K562 (cell line): ENCODE results near the gene FIBP. TPM values are rescaled to one million over a fixed set of nuclear protein-coding genes. Genes with fewer than 3 reads are reported as not detected.
"Not testable (repeated sequence)": the region's sequence is repeated elsewhere in the genome, so short reads cannot be mapped to it uniquely, and the experiment has no call there.

Source experiments
- ATAC-seq: fragments of 200-7000 bp; cut with Tn5 transposase; 3 replicates; pipeline ENCODE4 v1.9.1; 2020; ENCODE audit warnings: moderate library complexity
- BruUV-seq: library from RNA; stranded (reverse); fragments of 400-500 nt; replicated peaks from 2 replicates; lab custom pipeline; 2021; lab: Mats Ljungman, UMichigan
- CTCF ChIA-PET: fragments of 300-600 bp; formaldehyde crosslinking; extraction: SDS; loops from one replicate; lab custom pipeline; 2021; ENCODE audit warnings: low intra/inter-chr PET ratio; lab: Yijun Ruan, JAX
- POLR2A ChIA-PET: fragments of 300-600, 350-650 bp; sonication (Branson Sonifier 250); formaldehyde crosslinking; extraction: SDS; loops from one replicate; lab custom pipeline; 2021; ENCODE audit warnings: antibody characterized with exemption, inconsistent platforms; lab: Yijun Ruan, JAX
- DNase-seq, 4 experiments: peaks; one replicate each; pipeline versions ENCODE4 v3.0.0 to v3.0.0-alpha.2; 2011 to 2018; ENCODE audit warnings: low spot score in 3 of 4, mixed read lengths in 3 of 4; ENCODE audit errors: extremely low read depth in 1 of 4
- FAIRE-seq: peaks from 2 replicates; lab custom pipeline; 2011; peaks lifted over from hg19 to GRCh38; lab: Jason Lieb, UNC
- H2AFZ ChIP-seq: 2 replicates; pipeline ENCODE4 v1.6.0; 2011; ENCODE audit warnings: low read depth, low read length, control low read depth, inconsistent platforms
- H3K27ac ChIP-seq: fragments of 200-600 bp; 3 replicates; pipeline ENCODE4 v1.8.0; 2011; ENCODE audit warnings: low read depth, mild to moderate bottlenecking, control low read depth, inconsistent platforms, low read length, moderate library complexity, mixed read lengths; ENCODE audit errors: extremely low read depth
- H3K27me3 ChIP-seq, 2 experiments: fragments of 300-600 bp in 1 of 2; 2 replicates in 1 of 2; 3 replicates in 1 of 2; pipeline versions ENCODE4 v1.6.0 to v1.8.0; 2011; ENCODE audit warnings: inconsistent platforms in 2 of 2, low read length in 2 of 2, mild to moderate bottlenecking in 1 of 2, mixed read lengths in 1 of 2, moderate library complexity in 1 of 2; ENCODE audit not compliant: control insufficient read depth in 2 of 2, insufficient read depth in 2 of 2
- H3K36me3 ChIP-seq: fragments of 300-600 bp; 3 replicates; pipeline ENCODE4 v1.8.0; 2011; ENCODE audit warnings: mild to moderate bottlenecking, low read length, inconsistent platforms; ENCODE audit not compliant: control insufficient read depth, insufficient read depth
- H3K4me1 ChIP-seq, 2 experiments: fragments of 200-600 bp in 1 of 2; replicated peaks in 1 of 2; 2 replicates in 1 of 2; 3 replicates in 1 of 2; pipeline versions ENCODE4 v1.5.1 to v1.8.0; 2011; ENCODE audit warnings: inconsistent platforms in 2 of 2, low read length in 2 of 2, mild to moderate bottlenecking in 1 of 2, mixed read lengths in 1 of 2, moderate library complexity in 1 of 2; ENCODE audit not compliant: control insufficient read depth in 2 of 2, insufficient read depth in 2 of 2
- H3K4me2 ChIP-seq: 2 replicates; pipeline ENCODE4 v1.6.1; 2011; ENCODE audit warnings: low read length, control low read depth, inconsistent platforms, mixed read lengths; ENCODE audit not compliant: insufficient read depth
- H3K4me3 ChIP-seq: fragments of 200-600 bp; sonication (generic), shearing (Covaris generic); 2 replicates; pipeline ENCODE4 v1.5.1; 2016; ENCODE audit warnings: control low read depth, inconsistent platforms
- H3K79me2 ChIP-seq: fragments of 200-600 bp; 3 replicates; pipeline ENCODE4 v1.8.0; 2011; ENCODE audit warnings: low read length, inconsistent platforms; ENCODE audit not compliant: control insufficient read depth, insufficient read depth
- H3K9ac ChIP-seq, 2 experiments: 2 replicates each; pipeline versions ENCODE4 v1.6.0 to v1.6.1; 2011; ENCODE audit warnings: low read depth in 2 of 2, low read length in 2 of 2, control low read depth in 1 of 2, inconsistent platforms in 1 of 2, mild to moderate bottlenecking in 1 of 2, mixed read lengths in 1 of 2; ENCODE audit not compliant: insufficient read depth in 1 of 2
- H3K9me1 ChIP-seq: one replicate; pipeline ENCODE4 v1.6.0; 2011; ENCODE audit warnings: inconsistent platforms, mild to moderate bottlenecking, low read length, moderate library complexity; ENCODE audit not compliant: control insufficient read depth, insufficient read depth
- H3K9me3 ChIP-seq: replicated peaks from 2 replicates; pipeline ENCODE4 v1.5.1; 2011; ENCODE audit warnings: low read depth, low read length, inconsistent platforms; ENCODE audit not compliant: control insufficient read depth, insufficient read depth
- H4K20me1 ChIP-seq: replicated peaks from 2 replicates; pipeline ENCODE4 v1.6.1; 2011; ENCODE audit warnings: low read length, inconsistent platforms, mixed read lengths; ENCODE audit not compliant: control insufficient read depth, insufficient read depth
- CHD1 ChIP-seq: fragments of 200-600 bp; sonication (generic); IDR thresholded peaks from one replicate; pipeline ENCODE4 v1.6.1; 2012; ENCODE audit warnings: mild to moderate bottlenecking, moderate library complexity, low read length, inconsistent platforms
- DEAF1 ChIP-seq: fragments of 450-650 bp; formaldehyde crosslinking; IDR thresholded peaks from 2 replicates; pipeline ENCODE4 v1.4.0; 2020; ENCODE audit warnings: mild to moderate bottlenecking, moderate library complexity
- EGR1 ChIP-seq: fragments of 450-650 bp; conservative IDR thresholded peaks from 2 replicates; pipeline ENCODE4 v1.6.1; 2017; ENCODE audit warnings: mild to moderate bottlenecking
- ESRRB ChIP-seq: fragments of 250-450 bp; sonication (Bioruptor Pico); IDR thresholded peaks from 2 replicates; pipeline ENCODE4 v1.5.0; 2020; ENCODE audit warnings: mild to moderate bottlenecking, moderate library complexity, borderline replicate concordance
- ETV5 ChIP-seq: sonication (generic); formaldehyde crosslinking; IDR thresholded peaks from 2 replicates; pipeline ENCODE4 v1.4.0; 2020; ENCODE audit warnings: low read depth, mild to moderate bottlenecking, missing genetic modification reagents
- MTA3 ChIP-seq: fragments of 450-650 bp; formaldehyde crosslinking; IDR thresholded peaks from 2 replicates; pipeline ENCODE4 v1.6.1; 2017; ENCODE audit warnings: mild to moderate bottlenecking, borderline replicate concordance
- NBN ChIP-seq: fragments of 450-650 bp; IDR thresholded peaks from 2 replicates; pipeline ENCODE4 v1.6.1; 2016; ENCODE audit warnings: low read depth, mild to moderate bottlenecking
- NFYB ChIP-seq: IDR thresholded peaks from 2 replicates; pipeline ENCODE4 v1.6.1; 2011; ENCODE audit warnings: mild to moderate bottlenecking, moderate library complexity; ENCODE audit not compliant: insufficient read length; ENCODE audit errors: extremely low read depth
- POLR2A ChIP-seq: fragments of 450-650 bp; conservative IDR thresholded peaks from 2 replicates; pipeline ENCODE4 v1.6.1; 2016
- RBFOX2 ChIP-seq: fragments of 200-400 bp; formaldehyde crosslinking; IDR thresholded peaks from 2 replicates; pipeline ENCODE4 v1.6.1; 2017; ENCODE audit warnings: low read depth, mild to moderate bottlenecking, low read length, moderate library complexity
- SIN3A ChIP-seq, 2 experiments: fragments of 150-350 bp in 1 of 2; IDR thresholded peaks; 2 replicates each; pipeline ENCODE4 v1.6.1; 2011 to 2016; ENCODE audit warnings: borderline replicate concordance in 2 of 2, low read depth in 2 of 2, low read length in 2 of 2, mild to moderate bottlenecking in 2 of 2, moderate library complexity in 2 of 2; ENCODE audit not compliant: control insufficient read depth in 1 of 2
- SUPT5H ChIP-seq: fragments of 450-650 bp; IDR thresholded peaks from 2 replicates; pipeline ENCODE4 v1.6.1; 2016
- THRB ChIP-seq: fragments of 450-650 bp; formaldehyde crosslinking; conservative IDR thresholded peaks from 2 replicates; pipeline ENCODE4 v1.4.0; 2022; ENCODE audit warnings: mild to moderate bottlenecking, missing genetic modification characterization
- ZBTB43 ChIP-seq: sonication (generic); formaldehyde crosslinking; IDR thresholded peaks from 2 replicates; pipeline ENCODE4 v1.8.0; 2023; ENCODE audit warnings: mild to moderate bottlenecking, missing genetic modification reagents
- ZNF695 ChIP-seq: fragments of 450-650 bp; formaldehyde crosslinking; IDR thresholded peaks from 2 replicates; pipeline ENCODE4 v1.4.0; 2020; ENCODE audit warnings: mild to moderate bottlenecking, moderate library complexity
- ZNF780A ChIP-seq: fragments of 250-450 bp; sonication (Bioruptor Pico); IDR thresholded peaks from 2 replicates; pipeline ENCODE4 v1.5.0; 2021; ENCODE audit warnings: mild to moderate bottlenecking
- WGBS: fragments of 100-300 bp; shearing (Covaris generic); methylation state at CpG from one replicate; pipeline ENCODE4 v1.1.6; 2016; ENCODE audit warnings: low coverage, mixed read lengths; ENCODE audit not compliant: insufficient coverage; ENCODE audit errors: missing lambda C conversion rate; 5-methylcytosine and 5-hydroxymethylcytosine counted together
- in situ Hi-C: fragments of 300-500 bp; cut with MboI; formaldehyde crosslinking; loops from 4 replicates; pipeline ENCODE4 v1.15.0; 2018; ENCODE audit warnings: inconsistent platforms, mixed read lengths
- intact Hi-C: fragments of 100-400 bp; cut with micrococcal nuclease; formaldehyde crosslinking; loops from 2 replicates; pipeline ENCODE4 v1.14.2; 2022
- polyA plus RNA-seq, 8 experiments: library from polyadenylated mRNA; depleted of rRNA in 4 of 8; stranded (reverse) in 5 of 8; unstranded in 3 of 8; fragments of >200 nt; fragmentation: Nextera tagmentation in 2 of 8; fragmentation: Illumina TruSeq in 1 of 8; extraction: Ambion mirVana in 2 of 8; extraction: Trizol in 1 of 8; gene quantifications; 2 replicates each; pipeline versions ENCODE4 v1.2.1 to v1.2.3, GENCODE V29; 2011 to 2014; ENCODE audit warnings: inconsistent platforms in 1 of 8, missing spikeins in 1 of 8
- total RNA-seq, 7 experiments: library from RNA; depleted of rRNA in 6 of 7; stranded (reverse); fragments of >200 nt in 6 of 7; fragmentation: Illumina TruSeq in 2 of 7; extraction: Trizol in 2 of 7; gene quantifications; 2 replicates each; pipeline versions ENCODE4 v1.2.1 to v1.2.3, GENCODE V29; 2011 to 2021; ENCODE audit warnings: low replicate concordance in 1 of 7

The FIBP gene
- total and polyA plus RNA-seq, 9 of the 15 experiments (the other 6 are each of a cell fraction or from before 2014, with no cell fraction given), result 41.2 to 79.2 (median 48.6) TPM

GRCh38 chr11:65892661-65893317 is 4.5 kb upstream of the FIBP start (continued):
- TF ChIP-seq ZNF695 (CRISPR knock-in tag) (no peak), MTA3 (no peak), ESRRB (no peak), RBFOX2 (0 out of 2 replicates have a peak, but pooled peaks have one; percentile 61), SUPT5H (peak; percentile 52), ZNF780A (no peak)

- POLR2A ChIA-PET, result interaction anchor here (0.6 to 10.0 kb wide), 15 partner anchors 8 to 1324 kb away, joined by 3 to 136 read pairs (median 4); partner anchors contain the start of genes CFL1, FOSL1 and MUS81
- WGBS, result 9% methylated on average over 5 of the region's 5 CpGs
- Histone ChIP-seq H4K20me1 (peaks cover 28% of the 10 kb centered on the region), H3K36me3 (peaks cover 51% of the 10 kb centered on the region), H3K4me2 (peak overlapping the region; percentile 89), H3K27ac (peak overlapping the region; percentile 84), H3K4me3 (peak overlapping the region; percentile 70), H3K9ac (peak overlapping the region; percentile 80 to 98), H3K79me2 (peaks cover 77% of the 10 kb centered on the region), H3K4me1 (peaks cover 38 to 70% of the 10 kb centered on the region in 2 experiments)
- DNase-seq, BruUV-seq, H3K9me3 ChIP-seq, H2AFZ ChIP-seq, H3K9me1 ChIP-seq, FAIRE-seq, in situ Hi-C loops, H3K27me3 ChIP-seq, CTCF ChIA-PET, intact Hi-C loops: not testable (repeated sequence)
- peak; percentile 12 for ATAC-seq
- TF ChIP-seq DEAF1 (CRISPR knock-in tag), result 0 out of 2 replicates have a peak, but pooled peaks have one; percentile 1
- 0 out of 4 replicates have a peak, but pooled peaks of 1 of the 2 experiments have one; percentile 13 for TF ChIP-seq SIN3A (IDR thresholded peaks at IDR 0.05; ENCODE audit: borderline replicate concordance in 2 of 2, control insufficient read depth in 1 of 2, low read depth in 2 of 2, low read length in 2 of 2)
- 0 out of 2 replicates have a peak, but pooled peaks have one; percentile 22 for TF ChIP-seq EGR1
- TF ChIP-seq CHD1, result peak; percentile 1
- TF ChIP-seq THRB, result peak; percentile 43; the same call in 1 of the 2 replicates
- TF ChIP-seq ZBTB43 (CRISPR knock-in tag), result peak; percentile 15; the same call in 1 of the 2 replicates
- TF ChIP-seq NFYB, result peak; percentile 5
- 0 out of 2 replicates have a peak, but pooled peaks have one; percentile 3 for TF ChIP-seq ETV5 (CRISPR knock-in tag)
- TF ChIP-seq NBN, result 0 out of 2 replicates have a peak, but pooled peaks have one; percentile 3
- TF ChIP-seq POLR2A, result peak; percentile 26
These were observed 3.9 kb upstream of the FIBP start for GRCh38 chr11:65892137-65892540.
